ENCODE measurements around the gene SLC25A20. TPM values are rescaled to one million over a fixed set of nuclear protein-coding genes. Genes with fewer than 3 reads are reported as not detected.

SLC25A20 gene
- total RNA-seq, 1 experiment from 2014 or later, result 12.2 TPM

DNA sequence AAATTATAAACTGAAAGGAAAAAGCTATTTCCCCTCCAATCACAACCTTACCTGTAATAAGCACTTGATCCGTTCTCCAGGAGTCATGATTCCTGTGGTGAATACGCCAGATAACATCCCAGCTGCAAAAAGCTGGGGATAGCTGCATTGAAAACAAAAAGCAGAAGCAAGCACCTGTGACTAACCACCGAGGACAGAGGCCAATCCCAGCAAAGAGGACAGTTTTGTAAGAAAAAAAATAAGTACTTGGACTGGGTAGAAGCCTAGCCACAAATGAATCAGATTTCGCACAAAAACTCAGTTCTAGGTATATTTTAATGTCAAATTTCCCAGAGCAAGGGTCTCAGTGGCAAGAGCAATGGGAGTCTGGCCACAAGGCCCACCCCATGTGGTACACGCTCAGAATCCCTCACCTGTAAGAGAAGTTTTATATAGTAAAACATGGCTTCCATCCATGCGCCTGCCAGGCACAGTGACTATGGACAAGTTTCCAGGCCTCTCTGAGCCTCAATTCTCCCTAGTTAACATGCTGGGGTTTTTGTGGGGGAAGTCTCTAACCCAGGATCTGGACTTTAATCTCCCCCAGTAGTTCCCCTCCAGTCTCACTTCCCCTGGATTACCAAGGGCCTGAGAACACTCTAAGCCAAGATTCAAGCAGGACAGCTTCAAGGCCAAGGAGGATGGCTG, 19.2 kb downstream of the SLC25A20 start:
- Histone ChIP-seq H3K9me3 (ENCODE audit: control insufficient read depth, insufficient read depth, low read depth, low read length) (no peaks in the 10 kb centered on the region), H3K27ac (ENCODE audit: low read length) (no peak overlapping the region), H3K4me1 (ENCODE audit: control insufficient read depth, insufficient read depth, low read length) (no peaks in the 10 kb centered on the region), H3K36me3 (ENCODE audit: control insufficient read depth, insufficient read depth, low read length) (no peaks in the 10 kb centered on the region), H3K4me3 (ENCODE audit: low read depth in 2 of 2, low read length in 2 of 2) (no peak overlapping the region), H3K27me3 (ENCODE audit: control insufficient read depth, insufficient read depth, low read length) (no peaks in the 10 kb centered on the region)
- ATAC-seq, result no peak
- ChIA-PET POLR2A (no interaction called here), CTCF (no interaction called here)
- no TSS peak for BruUV-seq (replicated peaks)
- intact Hi-C loops (cut with micrococcal nuclease; ENCODE audit: unreplicated experiment), result no loop called here
- no peak for DNase-seq (ENCODE audit: low read depth, low spot score)
- in situ Hi-C loops (cut with HindIII; ENCODE audit: low pct_unique_long_range_greater_than_20kb, low sequenced_read_pairs), result no loop called here
- TF ChIP-seq TCF7L2 (IDR thresholded peaks at IDR 0.05; ENCODE audit: low read depth, low read length), result no peak
- TF ChIP-seq SIN3A (IDR thresholded peaks at IDR 0.05; ENCODE audit: borderline replicate concordance, insufficient read depth, low read depth, low read length), result no peak
- no peak for TF ChIP-seq CTCF (IDR thresholded peaks at IDR 0.05)
- TF ChIP-seq, protein P1, sequence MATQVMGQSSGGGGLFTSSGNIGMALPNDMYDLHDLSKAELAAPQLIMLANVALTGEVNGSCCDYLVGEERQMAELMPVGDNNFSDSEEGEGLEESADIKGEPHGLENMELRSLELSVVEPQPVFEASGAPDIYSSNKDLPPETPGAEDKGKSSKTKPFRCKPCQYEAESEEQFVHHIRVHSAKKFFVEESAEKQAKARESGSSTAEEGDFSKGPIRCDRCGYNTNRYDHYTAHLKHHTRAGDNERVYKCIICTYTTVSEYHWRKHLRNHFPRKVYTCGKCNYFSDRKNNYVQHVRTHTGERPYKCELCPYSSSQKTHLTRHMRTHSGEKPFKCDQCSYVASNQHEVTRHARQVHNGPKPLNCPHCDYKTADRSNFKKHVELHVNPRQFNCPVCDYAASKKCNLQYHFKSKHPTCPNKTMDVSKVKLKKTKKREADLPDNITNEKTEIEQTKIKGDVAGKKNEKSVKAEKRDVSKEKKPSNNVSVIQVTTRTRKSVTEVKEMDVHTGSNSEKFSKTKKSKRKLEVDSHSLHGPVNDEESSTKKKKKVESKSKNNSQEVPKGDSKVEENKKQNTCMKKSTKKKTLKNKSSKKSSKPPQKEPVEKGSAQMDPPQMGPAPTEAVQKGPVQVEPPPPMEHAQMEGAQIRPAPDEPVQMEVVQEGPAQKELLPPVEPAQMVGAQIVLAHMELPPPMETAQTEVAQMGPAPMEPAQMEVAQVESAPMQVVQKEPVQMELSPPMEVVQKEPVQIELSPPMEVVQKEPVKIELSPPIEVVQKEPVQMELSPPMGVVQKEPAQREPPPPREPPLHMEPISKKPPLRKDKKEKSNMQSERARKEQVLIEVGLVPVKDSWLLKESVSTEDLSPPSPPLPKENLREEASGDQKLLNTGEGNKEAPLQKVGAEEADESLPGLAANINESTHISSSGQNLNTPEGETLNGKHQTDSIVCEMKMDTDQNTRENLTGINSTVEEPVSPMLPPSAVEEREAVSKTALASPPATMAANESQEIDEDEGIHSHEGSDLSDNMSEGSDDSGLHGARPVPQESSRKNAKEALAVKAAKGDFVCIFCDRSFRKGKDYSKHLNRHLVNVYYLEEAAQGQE (IDR thresholded peaks at IDR 0.05; ENCODE audit: insufficient read depth in 1 of 2, low read depth in 2 of 2, low read length in 1 of 2), result no peak
- no peak for TF ChIP-seq POLR2AphosphoS5 (IDR thresholded peaks at IDR 0.05; ENCODE audit: low read depth, low read length)

DNA sequence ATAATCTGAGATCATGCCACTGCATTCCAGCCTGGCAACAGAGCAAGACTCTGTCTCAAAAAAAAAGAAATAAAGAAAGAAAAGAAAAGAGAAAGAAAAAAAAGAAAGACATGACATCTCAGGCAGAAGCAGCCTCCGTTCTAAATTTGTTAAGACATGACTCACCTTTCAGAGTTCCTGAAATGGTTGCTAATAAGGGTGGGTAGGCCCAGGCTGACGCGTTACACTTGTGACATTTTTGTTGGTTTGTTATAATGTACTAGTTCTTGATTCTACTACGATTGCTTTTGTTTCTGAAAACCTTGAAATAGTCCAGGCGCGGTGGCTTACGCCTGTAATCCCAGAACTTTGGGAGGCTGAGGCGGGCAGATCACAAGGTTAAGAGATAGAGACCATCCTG, 21.0 kb downstream of the SLC25A20 start:
- Histone ChIP-seq H3K9me3 (ENCODE audit: control insufficient read depth, insufficient read depth, low read depth, low read length) (no peaks in the 10 kb centered on the region), H3K27ac (ENCODE audit: low read length) (no peak overlapping the region), H3K27me3 (ENCODE audit: control insufficient read depth, insufficient read depth, low read length) (no peaks in the 10 kb centered on the region), H3K4me1 (ENCODE audit: control insufficient read depth, insufficient read depth, low read length) (no peaks in the 10 kb centered on the region), H3K36me3 (ENCODE audit: control insufficient read depth, insufficient read depth, low read length) (no peaks in the 10 kb centered on the region), H3K4me3 (ENCODE audit: low read depth in 2 of 2, low read length in 2 of 2) (no peak overlapping the region)
- in situ Hi-C loops (cut with HindIII; ENCODE audit: low pct_unique_long_range_greater_than_20kb, low sequenced_read_pairs), result no loop called here
- ATAC-seq (no peak), DNase-seq (ENCODE audit: low read depth, low spot score) (no peak)
- intact Hi-C loops (cut with micrococcal nuclease; ENCODE audit: unreplicated experiment), result no loop called here
- ChIA-PET POLR2A (no interaction called here), CTCF (no interaction called here)
- TF ChIP-seq TCF7L2 (IDR thresholded peaks at IDR 0.05; ENCODE audit: low read depth, low read length), result no peak
- TF ChIP-seq, protein P1 (IDR thresholded peaks at IDR 0.05; ENCODE audit: insufficient read depth in 1 of 2, low read depth in 2 of 2, low read length in 1 of 2), result no peak
- no peak for TF ChIP-seq POLR2AphosphoS5 (IDR thresholded peaks at IDR 0.05; ENCODE audit: low read depth, low read length)
- no peak for TF ChIP-seq CTCF (IDR thresholded peaks at IDR 0.05)
- no peak for TF ChIP-seq SIN3A (IDR thresholded peaks at IDR 0.05; ENCODE audit: borderline replicate concordance, insufficient read depth, low read depth, low read length)
- BruUV-seq (replicated peaks), result no TSS peak

Measured in Panc1 (cell line).